HG03159 (cell line): ENCODE measurements around the gene ZNF66.
"Not testable (repeated sequence)": the region's sequence is repeated elsewhere in the genome, so short reads cannot be mapped to it uniquely, and the experiment has no call there.

Experiments used
- ATAC-seq: cut with Tn5 transposase; IDR thresholded peaks from one replicate; pipeline ENCODE4 v1.9.1; 2021; ENCODE audit warnings: mild to moderate bottlenecking, moderate library complexity; ENCODE audit not compliant: unreplicated experiment

ZNF66 gene

DNA sequence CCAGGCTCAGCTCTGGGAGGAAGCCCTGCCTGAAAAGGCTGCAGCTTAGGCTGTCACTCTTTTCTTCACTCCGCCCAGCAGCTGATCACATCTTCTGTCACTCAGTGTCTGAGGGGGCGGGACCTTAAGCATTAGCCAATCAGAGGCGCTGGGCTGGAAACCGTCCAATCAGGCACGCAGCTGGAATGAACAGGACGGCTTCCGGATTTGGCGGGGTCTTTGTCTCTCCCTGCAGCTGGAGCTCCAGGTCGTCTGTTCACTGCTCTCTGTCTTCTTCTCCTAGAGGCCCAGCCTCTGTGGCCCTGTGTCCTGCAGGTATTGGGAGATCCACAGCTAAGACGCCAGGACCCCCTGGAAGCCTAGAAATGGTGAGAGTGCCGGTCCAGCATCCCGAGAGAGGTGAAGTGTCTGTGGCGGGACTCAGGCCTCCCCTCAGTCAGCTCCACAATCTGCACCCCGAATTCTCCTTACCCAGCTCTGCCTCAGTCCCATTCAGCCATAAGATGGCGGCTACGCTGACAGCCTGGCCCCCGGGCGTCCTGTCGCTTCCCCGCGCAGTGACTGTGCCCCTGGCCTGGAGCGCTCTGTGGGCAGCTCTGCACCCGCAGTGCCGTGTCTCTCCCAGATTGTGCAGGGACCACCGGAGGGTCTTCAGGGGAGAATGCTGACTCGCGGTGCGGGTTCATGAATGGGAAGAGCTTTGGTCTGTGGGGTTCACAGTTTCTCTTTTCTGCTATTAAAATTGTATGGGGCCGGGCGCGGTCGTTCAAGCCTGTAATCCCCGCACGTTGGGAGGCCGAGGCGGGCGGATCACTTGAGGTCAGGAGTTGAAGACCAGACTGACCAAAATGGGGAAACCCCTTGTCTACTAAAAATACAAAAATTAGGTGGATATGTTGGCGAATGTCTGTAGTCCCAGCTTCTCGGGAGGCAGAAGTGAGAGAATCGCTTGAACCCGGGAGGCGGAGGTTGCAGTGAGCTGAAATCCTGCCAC, at the start of gene ZNF66:
Gene ZNF66 (plus strand): TSS at position 222 of the 994 bp plus-strand sequence. CDS start 144 bp downstream, at position 366.
- peak; percentile 96 for ATAC-seq

DNA sequence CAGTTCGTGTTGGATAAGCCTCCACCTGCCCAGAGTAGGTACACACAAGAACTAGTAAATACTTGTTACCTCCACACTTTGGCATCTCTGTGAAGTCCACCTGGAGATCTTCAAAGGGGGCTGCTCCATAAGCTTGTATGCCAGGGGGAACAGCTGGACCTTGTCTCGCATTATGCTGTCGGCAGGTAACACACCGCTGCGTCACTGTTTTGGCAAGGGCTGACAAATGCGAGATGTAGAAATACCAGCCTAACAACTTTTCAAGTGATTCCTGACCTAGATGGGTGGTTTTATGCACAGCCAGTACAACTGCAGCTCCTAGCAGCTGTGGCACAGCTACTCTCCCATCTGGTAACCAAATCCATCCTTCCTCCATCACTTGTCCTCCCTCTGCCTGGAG, 25.9 kb upstream of the ZNF66 start:
- not testable (repeated sequence) for ATAC-seq

DNA sequence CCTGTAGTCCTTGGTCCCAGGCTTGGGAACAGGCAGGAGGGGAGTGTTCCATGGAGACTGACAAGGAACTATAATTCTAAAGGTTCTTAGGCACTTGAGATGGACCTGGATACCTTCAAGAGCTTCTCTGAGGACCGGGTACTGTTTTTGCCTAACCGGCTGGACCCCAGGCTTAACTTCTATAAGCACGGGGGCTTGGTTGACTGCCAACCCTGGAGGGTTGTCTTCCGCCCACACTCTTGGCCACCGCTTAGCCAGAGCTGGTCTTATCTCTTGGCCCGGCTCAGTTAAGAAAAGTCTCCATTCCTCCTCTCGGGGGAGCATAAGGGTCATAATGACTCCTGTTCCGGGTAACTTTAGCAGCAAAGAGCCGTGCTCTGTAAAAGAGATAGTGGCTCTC, 23.8 kb upstream of the ZNF66 start:
- not testable (repeated sequence) for ATAC-seq

- not testable (repeated sequence) for ATAC-seq
Measured at GRCh38 chr19:20769225-20769736, 6.8 kb upstream of the ZNF66 start.

DNA sequence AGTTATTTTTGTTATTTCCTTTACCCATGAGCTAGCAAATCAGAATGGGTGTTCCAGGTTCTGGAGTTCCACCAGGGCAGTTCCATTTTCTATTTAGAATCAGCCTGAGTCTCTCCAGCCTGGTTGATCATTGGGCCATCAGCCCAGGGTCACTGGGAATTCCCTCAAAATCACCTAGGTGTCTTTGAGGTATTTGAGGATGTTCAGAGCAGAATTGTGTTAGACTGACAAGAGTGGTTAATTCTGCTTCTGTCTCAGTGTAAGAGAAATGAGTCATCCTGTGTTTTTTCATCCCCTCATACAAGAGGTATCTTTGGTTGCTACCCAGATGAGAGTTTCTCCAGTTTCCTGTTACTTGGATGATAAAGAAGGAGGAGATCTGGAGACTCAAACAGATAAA, 11.7 kb downstream of the ZNF66 start:
- ATAC-seq, result no peak

DNA sequence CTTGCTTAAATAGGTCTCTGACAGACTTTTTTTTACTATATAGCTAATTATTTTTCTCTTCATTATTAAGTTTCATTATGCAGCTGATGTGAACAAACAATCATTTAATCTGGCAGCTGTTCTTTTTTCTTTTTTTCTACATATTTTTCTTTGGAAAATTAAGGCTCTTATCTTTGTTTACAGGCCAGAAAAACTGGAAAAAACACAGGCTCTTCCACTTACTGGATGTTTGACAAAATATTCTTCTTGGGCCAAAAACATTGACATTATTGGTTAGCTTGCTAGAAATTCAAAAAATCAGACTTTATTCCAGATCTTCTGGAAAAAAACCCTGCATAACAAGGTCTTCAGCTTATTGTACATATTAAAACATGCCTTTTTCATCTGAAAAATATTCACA, 15.7 kb downstream of the ZNF66 start:
- no peak for ATAC-seq

DNA sequence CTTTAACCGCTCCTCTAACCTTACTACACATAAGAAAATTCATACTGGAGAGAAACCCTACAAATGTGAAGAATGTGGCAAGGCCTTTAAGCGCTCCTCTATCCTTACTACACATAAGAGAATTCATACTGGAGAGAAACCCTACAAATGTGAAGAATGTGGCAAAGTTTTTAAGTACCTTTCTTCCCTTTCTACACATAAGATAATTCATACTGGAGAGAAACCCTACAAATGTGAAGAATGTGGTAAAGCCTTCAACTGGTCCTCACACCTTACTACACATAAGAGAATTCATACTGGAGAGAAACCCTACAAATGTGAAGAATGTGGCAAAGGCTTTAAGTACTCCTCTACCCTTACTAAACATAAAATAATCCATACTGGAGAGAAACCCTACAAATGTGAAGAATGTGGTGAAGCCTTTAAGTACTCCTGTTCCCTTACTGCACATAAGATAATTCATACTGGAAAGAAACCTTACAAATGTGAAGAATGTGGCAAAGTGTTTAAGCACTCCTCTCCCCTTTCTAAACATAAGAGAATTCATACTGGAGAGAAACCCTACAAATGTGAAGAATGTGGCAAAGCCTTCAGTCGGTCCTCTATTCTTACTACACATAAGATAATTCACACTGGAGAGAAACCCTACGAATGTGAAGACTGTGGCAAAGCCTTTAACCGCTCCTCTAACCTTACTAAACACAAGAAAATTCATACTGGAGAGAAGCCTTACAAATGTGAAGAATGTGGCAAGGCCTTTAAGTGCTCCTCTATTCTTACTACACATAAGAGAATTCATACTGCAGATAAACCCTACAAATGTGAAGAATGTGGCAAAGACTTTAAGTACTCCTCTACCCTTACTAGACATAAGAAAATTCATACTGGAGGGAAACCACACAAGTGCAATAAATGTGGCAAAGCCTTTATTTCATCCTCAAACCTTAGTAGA, 30.5 kb downstream of the ZNF66 start:
- not testable (repeated sequence) for ATAC-seq

- no peak for ATAC-seq
Measured at GRCh38 chr19:20840371-20840770, 64.3 kb downstream of the ZNF66 start.
